ENCODE measurements around the gene CXCR5.

CXCR5 gene

DNA sequence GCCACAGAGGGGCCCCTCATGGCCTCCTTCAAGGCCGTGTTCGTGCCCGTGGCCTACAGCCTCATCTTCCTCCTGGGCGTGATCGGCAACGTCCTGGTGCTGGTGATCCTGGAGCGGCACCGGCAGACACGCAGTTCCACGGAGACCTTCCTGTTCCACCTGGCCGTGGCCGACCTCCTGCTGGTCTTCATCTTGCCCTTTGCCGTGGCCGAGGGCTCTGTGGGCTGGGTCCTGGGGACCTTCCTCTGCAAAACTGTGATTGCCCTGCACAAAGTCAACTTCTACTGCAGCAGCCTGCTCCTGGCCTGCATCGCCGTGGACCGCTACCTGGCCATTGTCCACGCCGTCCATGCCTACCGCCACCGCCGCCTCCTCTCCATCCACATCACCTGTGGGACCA lies 10.0 kb downstream of the CXCR5 start:
- no peak for DNase-seq (ENCODE audit: low read depth)
- H3K4me3 ChIP-seq (replicated peaks; ENCODE audit: low read depth, low read length), result no peak overlapping the region
- TF ChIP-seq, protein P1, sequence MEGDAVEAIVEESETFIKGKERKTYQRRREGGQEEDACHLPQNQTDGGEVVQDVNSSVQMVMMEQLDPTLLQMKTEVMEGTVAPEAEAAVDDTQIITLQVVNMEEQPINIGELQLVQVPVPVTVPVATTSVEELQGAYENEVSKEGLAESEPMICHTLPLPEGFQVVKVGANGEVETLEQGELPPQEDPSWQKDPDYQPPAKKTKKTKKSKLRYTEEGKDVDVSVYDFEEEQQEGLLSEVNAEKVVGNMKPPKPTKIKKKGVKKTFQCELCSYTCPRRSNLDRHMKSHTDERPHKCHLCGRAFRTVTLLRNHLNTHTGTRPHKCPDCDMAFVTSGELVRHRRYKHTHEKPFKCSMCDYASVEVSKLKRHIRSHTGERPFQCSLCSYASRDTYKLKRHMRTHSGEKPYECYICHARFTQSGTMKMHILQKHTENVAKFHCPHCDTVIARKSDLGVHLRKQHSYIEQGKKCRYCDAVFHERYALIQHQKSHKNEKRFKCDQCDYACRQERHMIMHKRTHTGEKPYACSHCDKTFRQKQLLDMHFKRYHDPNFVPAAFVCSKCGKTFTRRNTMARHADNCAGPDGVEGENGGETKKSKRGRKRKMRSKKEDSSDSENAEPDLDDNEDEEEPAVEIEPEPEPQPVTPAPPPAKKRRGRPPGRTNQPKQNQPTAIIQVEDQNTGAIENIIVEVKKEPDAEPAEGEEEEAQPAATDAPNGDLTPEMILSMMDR (IDR thresholded peaks at IDR 0.05; ENCODE audit: low read length, missing control alignments), result no peak

DNA sequence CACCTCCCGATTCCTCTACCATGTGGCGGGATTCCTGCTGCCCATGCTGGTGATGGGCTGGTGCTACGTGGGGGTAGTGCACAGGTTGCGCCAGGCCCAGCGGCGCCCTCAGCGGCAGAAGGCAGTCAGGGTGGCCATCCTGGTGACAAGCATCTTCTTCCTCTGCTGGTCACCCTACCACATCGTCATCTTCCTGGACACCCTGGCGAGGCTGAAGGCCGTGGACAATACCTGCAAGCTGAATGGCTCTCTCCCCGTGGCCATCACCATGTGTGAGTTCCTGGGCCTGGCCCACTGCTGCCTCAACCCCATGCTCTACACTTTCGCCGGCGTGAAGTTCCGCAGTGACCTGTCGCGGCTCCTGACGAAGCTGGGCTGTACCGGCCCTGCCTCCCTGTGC lies 10.5 kb downstream of the CXCR5 start:
- TF ChIP-seq, protein P1 (IDR thresholded peaks at IDR 0.05; ENCODE audit: low read length, missing control alignments), result no peak
- H3K4me3 ChIP-seq (replicated peaks; ENCODE audit: low read depth, low read length), result no peak overlapping the region
- no peak for DNase-seq (ENCODE audit: low read depth)

DNA sequence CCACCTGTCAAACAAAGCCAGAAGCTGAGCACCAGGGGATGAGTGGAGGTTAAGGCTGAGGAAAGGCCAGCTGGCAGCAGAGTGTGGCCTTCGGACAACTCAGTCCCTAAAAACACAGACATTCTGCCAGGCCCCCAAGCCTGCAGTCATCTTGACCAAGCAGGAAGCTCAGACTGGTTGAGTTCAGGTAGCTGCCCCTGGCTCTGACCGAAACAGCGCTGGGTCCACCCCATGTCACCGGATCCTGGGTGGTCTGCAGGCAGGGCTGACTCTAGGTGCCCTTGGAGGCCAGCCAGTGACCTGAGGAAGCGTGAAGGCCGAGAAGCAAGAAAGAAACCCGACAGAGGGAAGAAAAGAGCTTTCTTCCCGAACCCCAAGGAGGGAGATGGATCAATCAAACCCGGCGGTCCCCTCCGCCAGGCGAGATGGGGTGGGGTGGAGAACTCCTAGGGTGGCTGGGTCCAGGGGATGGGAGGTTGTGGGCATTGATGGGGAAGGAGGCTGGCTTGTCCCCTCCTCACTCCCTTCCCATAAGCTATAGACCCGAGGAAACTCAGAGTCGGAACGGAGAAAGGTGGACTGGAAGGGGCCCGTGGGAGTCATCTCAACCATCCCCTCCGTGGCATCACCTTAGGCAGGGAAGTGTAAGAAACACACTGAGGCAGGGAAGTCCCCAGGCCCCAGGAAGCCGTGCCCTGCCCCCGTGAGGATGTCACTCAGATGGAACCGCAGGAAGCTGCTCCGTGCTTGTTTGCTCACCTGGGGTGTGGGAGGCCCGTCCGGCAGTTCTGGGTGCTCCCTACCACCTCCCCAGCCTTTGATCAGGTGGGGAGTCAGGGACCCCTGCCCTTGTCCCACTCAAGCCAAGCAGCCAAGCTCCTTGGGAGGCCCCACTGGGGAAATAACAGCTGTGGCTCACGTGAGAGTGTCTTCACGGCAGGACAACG lies 11.7 kb downstream of the CXCR5 start:
- no peak overlapping the region for H3K4me3 ChIP-seq (replicated peaks; ENCODE audit: low read depth, low read length)
- DNase-seq (ENCODE audit: low read depth), result no peak
- TF ChIP-seq, protein P1 (IDR thresholded peaks at IDR 0.05; ENCODE audit: low read length, missing control alignments), result no peak

DNA sequence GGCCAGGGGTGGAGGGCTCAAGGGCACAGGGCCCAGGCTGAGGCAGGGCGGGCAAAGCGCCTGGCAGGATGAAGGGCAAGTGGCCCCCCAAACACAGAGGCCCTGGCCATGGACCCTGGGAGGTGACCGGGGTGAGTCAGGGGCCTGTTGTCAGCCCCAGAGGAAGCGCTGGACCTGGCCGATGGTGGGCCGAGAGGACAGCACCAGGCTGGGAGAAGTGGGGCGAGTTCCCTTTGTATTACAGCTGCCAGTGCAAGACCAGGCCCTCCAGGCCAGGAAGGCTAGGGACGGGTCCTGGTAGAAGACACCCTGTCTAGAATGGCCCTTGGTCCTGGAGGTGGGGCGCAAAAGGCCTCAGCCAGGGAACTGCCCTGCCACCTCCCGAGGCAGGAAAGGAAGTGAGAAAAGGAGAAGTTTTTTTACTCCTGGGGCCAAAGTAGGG lies 12.8 kb downstream of the CXCR5 start:
- DNase-seq (ENCODE audit: low read depth), result no peak
- TF ChIP-seq, protein P1 (IDR thresholded peaks at IDR 0.05; ENCODE audit: low read length, missing control alignments), result no peak
- H3K4me3 ChIP-seq (replicated peaks; ENCODE audit: low read depth, low read length), result no peak overlapping the region

DNA sequence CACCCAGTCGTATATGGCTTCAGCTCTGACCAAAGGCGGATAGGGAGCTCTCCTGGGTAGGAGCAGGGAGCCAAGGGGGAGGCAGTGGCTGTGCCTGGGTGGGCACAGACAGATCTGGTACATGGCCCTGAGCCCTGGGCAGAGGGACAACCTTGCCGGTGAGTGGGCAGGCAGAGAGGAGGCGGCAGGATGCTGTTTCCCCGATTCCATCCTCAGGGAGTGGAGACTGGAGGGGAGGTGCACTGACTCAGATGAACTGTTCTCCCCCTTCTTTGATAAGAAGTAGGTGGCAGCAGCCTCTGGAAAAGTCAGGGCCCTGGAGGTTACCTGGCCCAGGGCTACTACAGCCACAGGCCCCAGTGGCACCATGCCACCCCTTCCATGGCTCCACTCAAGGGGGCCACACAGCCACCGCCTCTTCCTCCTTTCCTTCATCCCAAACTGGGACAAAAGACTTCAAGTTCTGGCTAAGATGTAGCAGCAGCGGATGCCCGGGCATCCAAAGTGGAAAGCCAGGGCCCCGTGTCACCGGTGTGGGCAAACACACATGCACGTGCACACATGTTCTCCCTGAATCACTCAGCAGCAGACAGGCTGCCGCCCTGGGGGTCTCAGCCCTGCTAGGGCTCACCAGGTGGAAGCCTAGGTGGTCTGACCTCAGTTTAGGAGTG lies 13.4 kb downstream of the CXCR5 start:
- no peak for DNase-seq (ENCODE audit: low read depth)
- TF ChIP-seq, protein P1 (IDR thresholded peaks at IDR 0.05; ENCODE audit: low read length, missing control alignments), result no peak
- no peak overlapping the region for H3K4me3 ChIP-seq (replicated peaks; ENCODE audit: low read depth, low read length)

DNA sequence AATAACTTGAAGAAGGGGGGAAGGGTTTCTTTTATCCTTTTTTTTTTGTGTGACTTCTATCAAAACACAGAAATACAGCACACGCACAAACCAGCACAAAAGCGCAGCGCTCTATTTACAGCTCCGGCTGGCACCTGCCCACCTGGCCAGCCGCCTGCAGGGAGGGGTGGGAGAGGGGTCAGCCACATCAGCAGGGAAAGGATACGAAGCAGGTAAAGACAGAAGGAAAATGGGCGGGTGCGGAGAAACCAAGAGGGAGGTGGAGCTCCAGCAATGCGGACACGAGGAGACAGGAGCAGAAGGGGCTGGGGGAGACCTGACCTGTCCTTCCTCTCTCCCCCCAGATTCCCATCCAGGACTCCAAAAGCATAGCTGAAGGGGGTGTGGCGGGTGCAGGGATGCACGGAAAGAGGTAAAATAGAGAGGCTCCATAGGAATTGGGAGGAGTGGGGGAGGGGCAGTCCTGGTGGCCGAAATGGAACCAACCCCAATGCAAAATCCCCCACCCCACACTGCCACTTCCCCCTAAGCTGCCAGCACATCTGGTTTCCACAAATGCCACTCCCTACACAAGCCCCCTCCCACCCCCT lies 14.1 kb downstream of the CXCR5 start:
- H3K4me3 ChIP-seq (replicated peaks; ENCODE audit: low read depth, low read length), result no peak overlapping the region
- DNase-seq (ENCODE audit: low read depth), result no peak
- TF ChIP-seq, protein P1 (IDR thresholded peaks at IDR 0.05; ENCODE audit: low read length, missing control alignments), result no peak

Data from fibroblast of pulmonary artery (primary cell).